Lower leg skin (tissue), 4 donors: ENCODE data around the gene PGPEP1. TPM values are rescaled to one million over a fixed set of nuclear protein-coding genes. Genes with fewer than 3 reads are reported as not detected.
"Not testable (repeated sequence)": the region's sequence is repeated elsewhere in the genome, so short reads cannot be mapped to it uniquely, and the experiment has no call there.

Experiments
- DNase-seq, 2 donors: peaks; one replicate each; pipeline ENCODE4 v3.0.0-alpha.2; 2019; ENCODE audit warnings: low spot score in 2 of 2
- H3K4me3 ChIP-seq: fragments of 200-600 bp; sonication (generic); 2 replicates; pipeline ENCODE4 v1.5.1; 2017; ENCODE audit warnings: mild to moderate bottlenecking, low read depth; ENCODE audit not compliant: poor library complexity, severe bottlenecking
- POLR2A ChIP-seq, 2 donors: fragments of 450-650 bp; IDR thresholded peaks; one replicate each; pipeline ENCODE4 v1.6.1; 2016 to 2017; ENCODE audit warnings: antibody characterized with exemption in 2 of 2, mild to moderate bottlenecking in 1 of 2, moderate library complexity in 1 of 2
- WGBS, 2 donors: methylation state at CpG; one replicate each; pipeline ENCODE4 v1.1.5; 2018; 5-methylcytosine and 5-hydroxymethylcytosine counted together
- intact Hi-C: fragments of 100-400 bp; cut with DNase I; formaldehyde crosslinking; loops from one replicate; pipeline ENCODE4 v1.15.0; 2023; ENCODE audit warnings: low total_unique reads
- total RNA-seq, 4 donors: library from RNA; depleted of rRNA; stranded (reverse); fragments of >200 nt; gene quantifications; one replicate each; pipeline ENCODE4 v1.1.0, GENCODE V29; 2016
- TF ChIP-seq, protein P1 (sequence below), 3 donors: fragments of 450-650 bp; IDR thresholded peaks; one replicate each; pipeline ENCODE4 v1.5.1; 2016; ENCODE audit warnings: antibody characterized with exemption in 3 of 3, mild to moderate bottlenecking in 3 of 3, moderate library complexity in 2 of 3

The PGPEP1 gene
- total RNA-seq, 4 donors from 2014 or later: 2.4 to 7.1 (median 4.8) TPM

- H3K4me3 ChIP-seq: no peak overlapping the region
- no peak for DNase-seq
- intact Hi-C loops: no loop called here
- TF ChIP-seq POLR2A (IDR thresholded peaks at IDR 0.05): no peak
- TF ChIP-seq, protein P1, sequence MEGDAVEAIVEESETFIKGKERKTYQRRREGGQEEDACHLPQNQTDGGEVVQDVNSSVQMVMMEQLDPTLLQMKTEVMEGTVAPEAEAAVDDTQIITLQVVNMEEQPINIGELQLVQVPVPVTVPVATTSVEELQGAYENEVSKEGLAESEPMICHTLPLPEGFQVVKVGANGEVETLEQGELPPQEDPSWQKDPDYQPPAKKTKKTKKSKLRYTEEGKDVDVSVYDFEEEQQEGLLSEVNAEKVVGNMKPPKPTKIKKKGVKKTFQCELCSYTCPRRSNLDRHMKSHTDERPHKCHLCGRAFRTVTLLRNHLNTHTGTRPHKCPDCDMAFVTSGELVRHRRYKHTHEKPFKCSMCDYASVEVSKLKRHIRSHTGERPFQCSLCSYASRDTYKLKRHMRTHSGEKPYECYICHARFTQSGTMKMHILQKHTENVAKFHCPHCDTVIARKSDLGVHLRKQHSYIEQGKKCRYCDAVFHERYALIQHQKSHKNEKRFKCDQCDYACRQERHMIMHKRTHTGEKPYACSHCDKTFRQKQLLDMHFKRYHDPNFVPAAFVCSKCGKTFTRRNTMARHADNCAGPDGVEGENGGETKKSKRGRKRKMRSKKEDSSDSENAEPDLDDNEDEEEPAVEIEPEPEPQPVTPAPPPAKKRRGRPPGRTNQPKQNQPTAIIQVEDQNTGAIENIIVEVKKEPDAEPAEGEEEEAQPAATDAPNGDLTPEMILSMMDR (IDR thresholded peaks at IDR 0.05): no peak
- 96% methylated on average over 3 of the region's 3 CpGs for WGBS, 2 donors
Observed at GRCh38 chr19:18357041-18357440, 16.6 kb downstream of the PGPEP1 start.

DNA sequence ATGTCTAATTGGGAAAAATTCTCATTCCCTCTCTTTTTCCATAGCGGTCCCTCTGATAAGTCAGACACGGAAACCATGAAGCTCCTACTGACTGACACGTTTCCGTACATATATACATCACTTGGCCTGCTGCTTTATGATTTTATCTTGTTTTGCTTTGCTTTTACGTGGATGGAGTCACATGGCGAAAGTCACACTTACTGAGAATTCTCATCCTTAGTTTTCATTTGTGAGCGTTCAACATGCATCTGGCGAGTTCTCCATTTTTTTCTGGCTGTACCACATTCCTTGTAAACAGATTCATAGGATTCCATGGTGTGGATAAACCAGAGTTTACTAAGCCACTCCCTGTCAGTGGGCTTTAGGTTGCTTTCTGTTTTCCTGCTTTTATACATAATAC, 21.2 kb downstream of the PGPEP1 start:
- no peak overlapping the region for H3K4me3 ChIP-seq
- TF ChIP-seq, protein P1 (IDR thresholded peaks at IDR 0.05): no peak
- TF ChIP-seq POLR2A (IDR thresholded peaks at IDR 0.05): no peak
- 91 to 95% methylated on average over 8 of the region's 8 CpGs for WGBS, 2 donors
- DNase-seq: no peak
- intact Hi-C loops: no loop called here

GRCh38 chr19:18362934-18363542, 22.6 kb downstream of the PGPEP1 start:
- DNase-seq: no peak
- no peak for TF ChIP-seq POLR2A (IDR thresholded peaks at IDR 0.05)
- TF ChIP-seq, protein P1 (IDR thresholded peaks at IDR 0.05): no peak
- WGBS, 2 donors: 91 to 93% methylated on average over 17 of the region's 17 CpGs
- intact Hi-C loops: no loop called here
- no peak overlapping the region for H3K4me3 ChIP-seq

DNA sequence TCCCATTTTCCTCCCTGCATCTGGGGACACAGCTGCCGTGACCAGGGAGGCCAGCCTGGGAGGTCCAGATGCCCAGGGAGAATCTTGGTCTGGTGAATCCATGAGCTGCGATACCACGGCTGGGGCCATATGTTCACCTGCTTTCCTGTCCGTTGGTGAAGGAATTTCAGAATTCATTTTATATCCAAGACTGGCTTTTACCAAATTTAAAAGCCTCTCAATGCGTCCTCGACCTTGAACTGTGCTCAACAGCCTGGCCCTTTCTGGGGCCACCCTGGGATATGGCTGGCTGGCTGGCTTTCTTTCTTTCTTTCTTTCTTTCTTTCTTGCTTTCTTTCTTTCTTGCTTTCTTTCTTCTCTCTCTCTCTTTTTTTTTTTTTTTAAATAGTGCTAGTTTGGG, 23.4 kb downstream of the PGPEP1 start:
- intact Hi-C loops: no loop called here
- TF ChIP-seq, protein P1 (IDR thresholded peaks at IDR 0.05): no peak
- no peak for TF ChIP-seq POLR2A (IDR thresholded peaks at IDR 0.05)
- DNase-seq: no peak
- no peak overlapping the region for H3K4me3 ChIP-seq
- 70 to 81% methylated on average over 6 of the region's 6 CpGs for WGBS, 2 donors

- DNase-seq, intact Hi-C loops, H3K4me3 ChIP-seq: not testable (repeated sequence)
- 52 to 57% methylated on average over 11 of the region's 11 CpGs for WGBS, 2 donors
Observed at GRCh38 chr19:18364277-18364825, 24.0 kb downstream of the PGPEP1 start.

- TF ChIP-seq, protein P1 (IDR thresholded peaks at IDR 0.05): no peak
- TF ChIP-seq POLR2A (IDR thresholded peaks at IDR 0.05): no peak
- no peak overlapping the region for H3K4me3 ChIP-seq
- intact Hi-C loops: no loop called here
- DNase-seq: peak; percentile 82 to 92
- 16 to 27% methylated on average over 15 of the region's 15 CpGs for WGBS, 2 donors
Observed at GRCh38 chr19:18364826-18365528, 24.6 kb downstream of the PGPEP1 start.
